Measurements from ENCODE around the gene MPP4.
"Not testable (repeated sequence)": the region's sequence is repeated elsewhere in the genome, so short reads cannot be mapped to it uniquely, and the experiment has no call there.

MPP4 gene

DNA sequence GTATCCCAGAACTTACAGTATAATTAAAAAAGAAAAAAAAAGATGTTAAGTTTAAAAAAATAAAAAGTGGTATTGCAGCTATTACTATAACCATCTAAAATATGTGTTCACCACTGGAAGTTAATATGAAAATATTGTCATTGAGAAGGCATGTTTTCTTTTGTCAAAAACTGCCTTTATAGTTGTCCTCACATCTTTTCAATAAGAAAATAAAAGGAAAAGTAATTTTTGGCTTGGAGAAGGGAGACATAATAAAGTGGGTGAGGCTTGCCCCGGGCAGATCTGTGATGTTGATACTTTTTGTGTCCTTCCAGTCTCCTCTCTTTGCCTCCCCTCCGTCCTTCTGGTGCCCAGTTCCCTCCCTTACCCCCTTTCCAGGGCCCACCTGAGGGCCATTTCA, 24.9 kb downstream of the MPP4 start:
- no peak for DNase-seq

DNA sequence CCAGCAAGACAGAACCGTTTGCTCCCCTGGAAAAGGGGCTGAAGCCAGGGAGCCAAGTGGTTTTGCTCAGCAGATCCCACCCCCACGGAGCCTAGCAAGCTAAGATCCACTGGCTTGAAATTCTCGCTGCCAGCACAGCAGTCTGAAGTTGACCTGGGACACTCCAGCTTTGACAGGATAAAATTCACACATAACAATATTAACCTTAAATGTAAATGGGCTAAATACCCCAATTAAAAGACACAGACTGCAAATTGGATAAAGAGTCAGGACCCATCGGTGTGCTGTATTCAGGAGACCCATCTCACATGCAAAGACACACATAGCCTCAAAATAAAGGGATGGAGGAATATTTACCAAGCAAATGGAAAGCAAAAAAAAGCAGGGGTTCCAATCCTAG, 27.2 kb downstream of the MPP4 start:
- DNase-seq: not testable (repeated sequence)

DNA sequence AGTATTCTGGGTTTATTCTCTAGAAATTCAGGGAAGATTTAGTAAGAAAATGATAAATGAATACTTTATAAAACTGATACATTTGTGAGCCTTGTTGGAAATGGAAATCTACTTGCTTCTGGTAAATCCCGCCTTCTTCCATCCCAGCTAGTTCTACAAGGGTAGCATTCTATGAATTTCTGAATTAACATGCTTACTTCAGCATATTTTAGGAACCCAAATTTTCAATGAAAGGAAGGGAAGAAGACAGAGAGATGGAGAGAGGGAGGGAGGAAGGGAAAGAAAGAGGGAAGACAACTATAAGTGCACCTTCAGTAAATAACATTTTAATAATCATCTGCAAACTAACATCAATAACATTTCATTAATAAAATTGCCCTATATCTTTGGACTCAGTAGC, 28.6 kb downstream of the MPP4 start:
- DNase-seq: no peak

DNA sequence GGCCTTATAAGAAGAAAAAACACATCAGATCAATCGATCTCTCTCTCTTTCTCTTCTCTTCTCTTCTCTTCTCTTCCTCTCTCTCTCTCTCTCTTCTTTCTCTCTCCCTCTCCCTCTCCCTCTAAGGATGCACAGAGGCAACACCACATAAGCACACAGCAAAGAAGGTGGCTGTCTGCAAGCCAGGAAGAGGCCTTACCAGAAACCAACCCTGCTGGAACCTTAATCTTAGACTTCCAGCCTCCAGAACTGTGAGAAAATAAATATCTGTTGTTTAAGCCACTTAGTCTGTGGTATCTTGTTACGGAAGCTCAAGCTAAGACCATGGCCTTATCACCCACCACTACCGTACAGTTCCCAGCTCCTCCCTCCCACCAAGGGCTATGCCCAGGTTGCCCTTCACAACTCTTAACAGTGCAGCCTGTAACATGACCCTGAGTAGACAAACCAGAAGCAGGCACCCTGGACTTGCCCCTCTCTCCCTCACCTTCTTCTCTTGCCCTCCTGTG, 30.0 kb downstream of the MPP4 start:
- no peak for DNase-seq

DNA sequence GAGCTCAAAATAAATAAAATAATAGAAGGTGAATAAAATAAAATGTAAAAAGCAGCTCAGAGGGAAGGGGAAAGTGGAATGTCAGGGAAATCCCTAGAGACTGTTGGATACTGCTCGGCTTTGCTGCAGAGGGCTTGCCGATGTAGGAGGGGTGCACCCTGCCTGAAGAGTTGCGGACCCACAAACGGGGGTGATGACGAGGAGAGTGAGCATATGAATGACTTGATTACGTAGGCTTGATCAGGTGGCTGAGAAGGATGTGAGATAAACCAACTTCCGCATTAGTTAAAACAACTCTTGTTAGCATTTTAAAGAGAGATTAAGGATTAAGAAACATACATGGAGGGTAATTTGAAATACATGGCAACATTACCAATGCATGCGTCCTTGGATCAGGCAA, 34.1 kb downstream of the MPP4 start:
- no peak for DNase-seq

DNA sequence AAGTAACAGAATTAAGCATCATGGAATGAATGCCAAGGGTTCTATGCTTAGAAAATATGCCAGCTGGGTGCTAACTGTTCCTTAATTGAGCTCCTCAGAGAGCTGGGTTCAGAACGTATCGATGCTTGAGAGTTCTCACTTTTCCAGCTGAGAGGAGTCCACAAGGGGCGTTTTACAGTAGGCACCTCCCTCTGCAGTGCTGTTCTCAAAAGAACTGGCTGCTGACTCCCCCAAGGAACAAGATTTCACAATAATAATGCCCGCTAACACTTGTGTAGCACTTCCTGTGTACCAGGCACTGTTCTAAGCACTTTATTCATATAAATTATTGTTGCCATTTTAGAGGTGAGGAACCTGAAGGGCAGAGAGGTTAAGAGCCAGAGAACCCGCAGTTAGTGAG, 37.1 kb downstream of the MPP4 start:
- no peak for DNase-seq

DNA sequence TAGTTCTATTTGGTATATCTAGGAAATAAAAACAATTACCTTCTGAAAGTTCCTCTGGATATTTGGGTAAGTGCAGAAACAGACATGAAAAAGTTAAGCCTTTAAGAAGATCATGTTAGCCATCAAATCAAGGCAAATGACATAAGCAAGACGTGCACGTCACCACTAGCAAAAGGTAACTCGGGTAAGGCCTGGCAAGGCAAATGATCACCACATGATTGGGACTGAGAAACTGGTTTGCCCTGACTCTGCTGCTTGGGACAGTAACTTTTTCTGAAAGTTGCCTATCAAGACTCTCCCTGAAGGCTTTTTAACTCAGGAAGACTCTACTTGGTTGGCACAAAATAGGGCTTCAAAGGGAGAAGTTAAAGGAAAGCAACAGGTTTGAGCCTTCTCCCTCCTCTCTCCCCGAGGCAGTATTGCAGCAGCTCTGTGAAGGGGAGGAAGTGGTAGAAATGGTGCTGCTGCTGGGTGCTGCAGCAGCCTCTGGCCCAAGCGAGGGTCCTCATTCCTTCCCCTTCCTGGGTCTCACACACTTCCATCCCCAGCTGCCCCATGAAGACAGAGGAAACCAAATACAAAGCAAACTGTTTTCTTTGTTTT, 38.0 kb downstream of the MPP4 start:
- no peak for DNase-seq

DNA sequence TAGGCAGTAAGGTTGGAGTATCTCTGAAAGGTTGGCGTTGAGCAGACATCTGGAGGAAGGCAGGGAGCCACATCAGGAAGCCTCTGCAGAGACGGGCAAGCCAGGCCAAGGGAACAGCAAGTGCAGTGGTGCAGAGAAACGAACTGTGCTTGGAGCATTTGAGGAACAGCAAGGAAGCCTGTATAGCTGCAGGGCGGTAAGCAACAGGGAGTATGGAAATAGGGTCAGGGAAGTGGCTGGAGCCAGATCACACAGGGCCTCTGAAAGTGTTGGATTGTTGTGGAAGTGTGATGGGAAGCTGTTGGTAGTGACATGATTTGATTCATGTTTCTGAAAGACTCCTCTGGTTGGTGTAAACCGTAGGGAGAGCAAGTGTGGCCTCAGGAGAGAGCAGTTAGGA, 41.7 kb downstream of the MPP4 start:
- DNase-seq: no peak

DNA sequence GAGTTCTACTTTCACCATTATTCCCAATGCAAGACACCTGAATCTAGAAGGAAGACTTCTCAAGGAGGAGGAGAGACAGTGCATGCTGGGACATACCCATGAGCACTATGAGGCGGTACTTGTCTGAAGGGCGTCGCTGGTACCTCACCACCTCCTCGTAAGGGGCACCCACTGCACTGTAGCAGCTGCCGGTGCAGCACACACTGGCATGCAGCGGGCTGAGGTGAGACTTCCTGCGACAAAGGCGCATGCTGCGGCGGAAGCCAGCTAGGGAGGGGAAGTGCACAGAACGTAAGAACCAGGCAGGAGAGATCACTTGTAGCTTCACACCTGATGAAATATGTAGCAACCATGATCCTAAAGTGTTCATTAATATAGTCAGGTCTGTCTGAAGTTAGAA, 42.3 kb downstream of the MPP4 start:
- peak; percentile 53 for DNase-seq

DNA sequence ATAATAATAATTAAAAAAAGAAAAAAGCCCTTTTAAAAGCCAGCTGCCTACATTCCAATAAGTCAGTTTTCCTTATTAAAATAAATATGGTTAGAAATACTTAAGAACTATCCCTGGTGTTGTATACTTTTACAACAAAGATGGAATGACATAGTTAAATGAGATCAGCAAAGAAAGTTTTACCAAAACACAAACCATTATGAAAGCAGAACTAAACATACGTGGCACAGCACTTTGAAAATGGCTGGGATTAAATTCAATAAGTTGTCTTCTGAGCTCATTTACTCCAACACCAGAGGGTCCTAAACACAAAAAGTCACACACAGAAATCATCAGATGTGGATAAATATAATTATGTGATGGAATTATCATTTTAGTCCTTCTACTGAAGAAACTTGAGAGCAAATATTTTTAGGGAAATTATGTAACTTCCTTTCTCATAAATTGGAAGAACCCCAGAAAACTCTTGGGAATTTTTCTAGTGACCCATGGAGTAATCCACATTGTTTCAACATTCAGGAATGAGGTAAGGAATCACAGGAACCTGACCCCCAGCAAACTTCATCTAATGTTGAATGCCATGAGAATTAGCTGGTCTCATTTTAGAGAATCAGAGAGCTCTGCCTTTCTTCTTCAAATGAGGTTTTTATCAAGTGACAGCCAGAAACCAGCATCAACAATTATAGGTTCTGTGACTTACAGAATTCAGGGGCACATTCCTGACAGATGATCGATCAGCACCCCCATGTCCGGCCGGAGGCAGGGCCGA, 43.6 kb downstream of the MPP4 start:
- DNase-seq: no peak

DNA sequence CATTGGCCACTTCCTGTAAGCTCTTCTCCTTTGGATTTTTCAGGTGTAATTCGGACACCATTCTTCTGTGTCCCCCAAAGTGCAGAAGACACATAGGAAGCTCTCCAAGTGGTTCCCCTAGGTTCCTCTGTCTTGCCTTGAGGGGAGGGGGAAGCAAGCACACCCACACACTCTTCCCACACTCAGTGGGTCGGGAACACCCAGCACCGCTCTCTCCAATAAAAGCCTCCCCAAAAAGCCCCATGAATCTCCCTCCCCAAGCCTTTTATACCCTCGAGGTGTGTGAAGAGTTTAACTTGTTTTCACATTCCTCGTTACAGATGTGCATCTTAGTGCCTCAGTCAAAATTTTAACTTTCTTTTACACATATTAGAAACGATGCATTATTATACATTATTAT, 45.2 kb downstream of the MPP4 start:
- no peak for DNase-seq

DNA sequence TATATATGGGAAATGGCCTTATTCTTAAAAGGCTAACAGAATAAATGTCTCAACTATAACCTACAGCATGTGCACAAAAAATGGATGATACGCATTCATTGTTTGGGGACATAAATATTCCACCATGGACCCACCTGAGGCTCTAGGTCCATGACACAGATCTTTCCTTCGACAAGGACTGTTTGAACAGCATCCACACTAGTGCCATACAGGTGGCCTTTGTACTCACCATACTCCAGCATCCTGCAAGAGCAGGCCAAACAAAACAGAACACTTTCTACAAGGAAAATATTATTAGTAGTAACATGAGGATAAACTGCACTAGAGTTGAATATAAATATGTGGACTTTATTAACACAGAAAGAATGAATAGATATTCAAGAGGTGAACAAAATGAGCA, 49.0 kb downstream of the MPP4 start:
- no peak for DNase-seq

DNA sequence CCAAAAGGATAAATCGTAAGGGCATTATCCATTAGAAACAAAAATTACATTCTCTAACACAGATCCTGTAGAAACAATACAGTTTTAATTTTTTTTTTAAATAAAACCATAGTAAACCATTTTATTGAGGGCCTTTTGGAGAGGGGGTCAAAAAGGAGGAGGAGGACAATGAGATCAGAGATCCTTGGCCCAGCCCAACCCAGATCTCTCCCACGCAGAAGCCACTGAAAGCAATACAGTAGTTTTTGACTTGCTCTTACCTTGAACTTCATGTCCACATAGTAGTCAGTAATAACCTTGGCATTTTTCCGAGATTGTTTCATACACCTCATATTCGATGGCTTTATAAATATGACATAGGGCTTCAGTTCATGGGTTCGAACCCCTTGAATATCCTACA, 51.0 kb downstream of the MPP4 start:
- DNase-seq: no peak

DNA sequence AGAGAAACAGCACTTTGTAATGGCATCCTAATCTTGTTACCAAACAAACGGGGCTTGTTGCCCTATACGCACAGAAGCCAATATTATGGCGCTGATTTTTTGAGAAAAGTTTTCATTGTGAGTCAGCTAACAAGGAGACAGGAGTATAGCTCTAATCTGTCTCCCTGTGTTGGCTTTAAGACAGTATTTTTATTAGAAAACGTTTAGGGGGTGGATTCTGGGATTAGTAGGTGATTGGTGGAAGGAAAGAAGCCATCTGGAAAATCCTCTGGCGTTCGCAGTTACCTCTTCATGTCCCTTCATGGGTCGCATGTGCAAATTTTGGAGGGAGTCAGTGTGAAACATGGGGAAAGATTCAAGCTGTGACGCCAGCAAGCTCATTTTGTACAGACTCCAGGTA, 54.4 kb downstream of the MPP4 start:
- no peak for DNase-seq

DNA sequence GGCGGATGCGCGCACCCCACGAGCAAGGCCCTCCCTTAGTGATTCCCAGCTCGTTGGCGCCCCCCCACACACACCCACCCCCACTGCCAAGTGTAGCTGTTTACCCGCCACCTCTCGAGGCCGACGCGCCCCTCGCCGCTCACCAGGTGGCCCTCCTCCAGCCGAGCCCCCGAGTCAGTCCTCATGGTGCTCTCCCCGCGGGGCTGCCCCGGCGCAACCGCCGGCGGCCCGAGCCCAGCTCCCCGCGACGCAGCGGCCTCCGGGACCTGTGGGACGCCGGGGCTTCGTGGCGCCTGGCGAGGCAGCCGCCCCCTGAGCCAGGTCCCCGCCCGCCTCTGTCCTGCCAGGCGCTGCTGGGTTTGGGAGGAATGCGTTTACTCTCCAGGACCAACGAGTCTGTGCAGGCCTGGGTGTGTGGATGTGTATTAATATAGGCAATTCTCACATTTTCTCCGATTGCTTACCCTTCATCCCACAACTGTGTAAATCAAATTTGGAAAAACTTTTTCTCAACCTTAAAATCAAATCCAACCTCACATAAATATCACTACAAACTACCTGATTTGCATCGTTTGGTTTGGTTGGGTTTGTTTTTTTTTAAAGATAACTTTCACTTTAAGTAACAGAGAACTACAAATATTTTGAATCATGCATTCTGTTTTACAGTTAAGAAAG, 55.1 kb downstream of the MPP4 start, which contains the start of gene TMEM237:
Gene TMEM237, minus strand, starts transcription at position 288 of the 675 bp plus-strand sequence. Its CDS starts 103 bp downstream, at position 185.
- DNase-seq: peak; percentile 61

DNA sequence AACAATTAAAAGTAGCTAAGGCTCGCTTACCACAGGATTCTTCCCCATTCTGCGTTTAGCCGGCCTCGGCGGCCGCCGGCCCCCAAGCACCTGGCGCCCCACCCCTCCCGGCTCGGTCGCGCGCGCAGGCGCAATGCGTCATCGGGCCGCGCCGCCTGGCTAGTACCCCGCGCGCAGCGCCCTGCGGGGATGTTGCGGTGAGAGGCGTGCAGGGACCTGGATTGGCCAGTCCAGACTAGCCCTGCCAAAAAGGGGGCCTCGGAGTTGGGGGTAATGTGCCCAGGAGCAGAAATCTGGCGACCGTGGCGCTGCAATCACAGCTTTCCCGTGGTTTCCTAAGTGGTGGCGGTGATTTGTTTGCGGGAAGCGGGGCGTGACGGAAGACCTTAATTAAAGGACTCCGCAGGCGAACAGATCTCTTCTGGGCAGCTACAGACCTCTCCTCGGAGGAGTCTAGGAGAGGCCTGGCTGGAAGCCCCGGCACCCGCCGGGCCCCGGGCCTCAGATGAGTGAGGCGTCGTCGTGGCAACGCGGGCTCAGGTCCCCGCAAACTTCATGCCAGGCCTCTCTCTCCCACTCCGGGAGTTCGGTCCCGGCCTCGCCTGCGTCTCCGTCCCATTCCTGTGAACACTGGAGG, 55.7 kb downstream of the MPP4 start:
- DNase-seq: peak; percentile 86

DNA sequence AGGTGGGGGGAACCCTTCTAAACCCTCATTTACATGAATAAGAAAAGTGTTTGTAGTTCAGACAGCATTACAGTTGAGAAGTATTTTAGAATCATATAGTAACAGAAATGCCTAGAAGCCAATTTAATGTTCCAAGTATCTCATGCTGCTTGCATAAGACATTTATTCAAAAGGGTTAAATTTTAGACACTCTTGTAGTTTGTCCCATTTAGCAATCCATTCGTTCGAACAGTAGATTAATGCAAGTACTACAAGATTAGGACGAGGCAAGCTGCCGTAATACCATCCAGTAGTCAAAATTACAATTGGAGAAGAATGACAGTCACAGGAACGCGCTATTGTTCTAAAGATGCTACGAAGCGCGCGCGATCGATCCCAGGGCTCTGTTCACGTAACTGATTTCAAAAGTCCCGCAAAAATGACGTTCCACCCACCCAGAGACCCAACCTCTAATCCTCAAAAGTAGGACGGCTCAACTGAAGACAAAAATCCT, 56.3 kb downstream of the MPP4 start:
- DNase-seq: no peak

DNA sequence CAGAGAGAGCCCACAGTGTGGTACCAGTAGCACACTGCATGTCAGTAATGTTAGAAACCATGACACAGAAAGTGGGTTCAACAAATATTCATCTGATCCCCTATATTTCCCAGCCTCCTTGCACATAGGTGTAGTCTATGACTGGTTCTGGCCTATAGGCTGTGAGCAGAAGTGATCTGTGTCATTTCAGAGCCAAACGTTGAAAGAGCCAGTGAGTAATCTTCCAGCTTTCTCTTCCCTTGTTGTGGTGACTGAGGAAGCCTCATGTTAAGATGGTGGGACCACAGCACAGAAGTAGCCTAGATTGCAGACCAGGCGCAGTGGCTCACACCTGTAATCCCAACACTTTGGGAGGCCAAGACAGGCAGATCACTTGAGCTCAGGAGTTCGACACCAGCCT, 59.2 kb downstream of the MPP4 start:
- no peak for DNase-seq

DNA sequence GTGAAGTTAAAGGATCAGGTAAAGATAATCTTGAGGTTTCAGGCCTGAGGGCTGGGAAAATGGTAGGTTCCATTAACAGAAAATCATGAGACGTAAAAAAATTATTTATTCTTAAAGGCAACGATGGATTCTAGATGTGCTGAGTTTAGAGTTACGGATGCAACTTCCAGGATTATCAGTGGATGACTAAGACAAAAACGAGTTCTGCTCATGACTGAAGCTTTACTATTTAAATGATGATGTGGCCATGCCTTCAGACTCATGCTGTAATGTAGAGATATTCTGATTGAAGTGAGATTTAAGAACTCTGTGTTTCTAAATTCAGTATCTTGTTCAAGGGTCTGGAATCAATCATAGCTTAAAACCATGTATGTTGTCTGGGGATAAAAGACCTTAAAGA, 60.1 kb downstream of the MPP4 start:
- no peak for DNase-seq

DNA sequence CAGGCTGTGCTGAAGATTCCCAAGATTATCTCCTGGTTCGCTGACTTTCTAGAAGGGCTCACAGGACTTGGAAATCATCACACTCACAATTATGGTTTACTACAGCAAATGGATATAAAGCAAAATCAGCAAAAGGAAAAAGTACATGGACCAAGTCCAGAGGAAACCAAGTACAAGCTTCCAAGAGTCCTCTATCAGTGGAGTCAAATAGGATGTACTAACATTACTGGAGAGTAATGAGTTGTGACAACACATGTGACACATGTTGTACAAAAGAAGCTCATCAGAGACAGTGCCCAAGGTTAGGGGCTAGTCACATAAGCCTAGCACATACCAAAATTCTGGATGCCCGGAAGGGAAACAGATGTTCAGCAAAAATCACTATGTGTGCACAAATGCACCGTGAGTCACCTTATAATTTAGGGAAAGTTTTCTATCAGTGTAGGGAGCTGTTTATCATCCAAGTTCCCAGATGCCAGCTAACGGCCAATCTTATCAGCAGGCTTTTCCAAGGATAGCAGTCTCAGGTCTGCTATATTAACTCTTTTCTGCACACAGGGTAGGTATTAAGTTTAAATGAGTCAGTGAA, 64.7 kb downstream of the MPP4 start:
- no peak for DNase-seq

DNA sequence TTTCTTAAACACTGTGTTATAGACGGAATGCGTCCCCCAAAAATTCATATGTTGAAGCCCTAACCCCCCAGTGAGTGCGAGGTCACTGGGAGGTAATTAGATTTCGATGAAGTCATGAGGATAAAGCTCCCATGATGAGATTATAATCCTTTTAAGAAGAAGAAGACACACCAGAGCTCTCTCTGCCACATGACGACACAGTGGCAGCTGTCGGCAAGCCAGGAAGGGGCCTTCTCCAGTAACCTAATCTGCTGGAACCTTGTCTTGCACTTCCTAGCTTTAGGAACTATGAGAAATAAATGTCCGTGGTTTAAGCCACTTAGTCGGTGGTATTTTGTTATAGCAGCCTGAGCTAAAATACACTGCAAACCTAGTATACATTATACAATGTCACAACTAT, 67.4 kb downstream of the MPP4 start:
- no peak for DNase-seq

DNA sequence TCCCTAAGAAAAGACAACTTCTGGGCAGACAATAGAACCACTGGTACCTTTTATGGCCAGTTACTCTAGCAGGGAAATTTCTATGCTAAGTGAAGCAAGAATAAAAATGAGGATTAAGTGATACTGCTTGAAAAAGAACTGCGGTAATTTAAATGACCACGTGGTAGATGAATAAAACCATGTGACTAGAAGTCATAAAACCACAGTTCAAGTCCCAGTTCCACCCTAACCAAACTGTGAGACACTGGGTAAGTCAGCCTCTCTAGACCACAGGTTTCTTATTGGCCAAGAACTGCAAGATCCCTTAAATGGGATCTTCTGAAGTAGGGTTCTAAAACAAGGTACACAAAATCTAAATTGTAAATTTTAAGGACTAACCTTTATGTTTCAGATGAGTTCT, 67.9 kb downstream of the MPP4 start:
- DNase-seq: no peak

DNA sequence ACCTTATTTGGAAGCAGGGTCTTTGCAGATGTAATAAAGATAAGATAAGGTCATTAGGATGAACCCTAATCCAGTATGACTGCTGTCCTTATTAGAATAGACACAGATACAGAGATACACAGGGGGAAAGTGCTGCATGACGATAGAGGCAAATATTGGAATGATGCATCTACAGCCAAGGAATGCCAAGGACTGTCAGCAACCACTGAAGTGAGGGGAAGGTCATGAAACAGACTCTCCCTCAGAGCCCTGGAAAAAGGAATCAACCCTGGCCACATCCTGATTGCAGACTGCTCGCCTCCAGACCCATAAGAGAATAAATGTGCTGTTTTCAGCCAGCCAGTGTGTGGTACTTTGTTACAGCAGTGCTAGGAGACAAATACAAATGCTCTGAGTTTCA, 69.9 kb downstream of the MPP4 start:
- no peak for DNase-seq

All from CD4-positive, alpha-beta T cell treated with Interleukin-17A for 1 hour (primary cell).